Hepatocyte (in vitro differentiated cells): ENCODE results near the gene APPL2. TPM values are rescaled to one million over a fixed set of nuclear protein-coding genes. Genes with fewer than 3 reads are reported as not detected.
A peak's percentile ranks its signal among the peaks of the same experiment; 100 is the strongest.
"Not testable (repeated sequence)": the region's sequence is repeated elsewhere in the genome, so short reads cannot be mapped to it uniquely, and the experiment has no call there.

Experiments used
- DNase-seq: peaks from one replicate; pipeline ENCODE4 v3.0.0-alpha.2; 2016; ENCODE audit warnings: low spot score
- H2AFZ ChIP-seq: fragments of 200-600 bp; sonication (generic); 2 replicates; pipeline ENCODE4 v1.6.0; 2016; ENCODE audit warnings: antibody characterized with exemption, mild to moderate bottlenecking
- H3K27ac ChIP-seq: fragments of 200-600 bp; sonication (generic); 2 replicates; pipeline ENCODE4 v1.5.1; 2016; ENCODE audit warnings: mild to moderate bottlenecking
- H3K27me3 ChIP-seq: fragments of 200-600 bp; sonication (generic); 2 replicates; pipeline ENCODE4 v1.6.1; 2016
- H3K36me3 ChIP-seq: fragments of 200-600 bp; sonication (generic); replicated peaks from 2 replicates; pipeline ENCODE4 v1.5.1; 2016; ENCODE audit warnings: low read depth; ENCODE audit not compliant: insufficient read depth
- H3K4me1 ChIP-seq: fragments of 200-600 bp; sonication (generic); 2 replicates; pipeline ENCODE4 v1.5.1; 2016; ENCODE audit warnings: mild to moderate bottlenecking, moderate library complexity; ENCODE audit not compliant: insufficient read depth
- H3K4me2 ChIP-seq: fragments of 200-600 bp; sonication (generic); 2 replicates; pipeline ENCODE4 v1.6.0; 2016
- H3K4me3 ChIP-seq: fragments of 200-600 bp; sonication (generic); 2 replicates; pipeline ENCODE4 v1.5.1; 2016; ENCODE audit warnings: mild to moderate bottlenecking
- H3K79me2 ChIP-seq: fragments of 200-600 bp; sonication (generic); 2 replicates; pipeline ENCODE4 v1.6.0; 2017; ENCODE audit warnings: mild to moderate bottlenecking
- H3K9me2 ChIP-seq: fragments of 200-600 bp; sonication (generic); replicated peaks from 2 replicates; pipeline ENCODE4 v1.6.0; 2017; ENCODE audit warnings: mild to moderate bottlenecking; ENCODE audit not compliant: insufficient read depth
- H3K9me3 ChIP-seq: fragments of 200-600 bp; sonication (generic); 2 replicates; pipeline ENCODE4 v1.5.1; 2016; ENCODE audit warnings: low read depth, mild to moderate bottlenecking
- H4K20me1 ChIP-seq: fragments of 200-600 bp; sonication (generic); 2 replicates; pipeline ENCODE4 v1.6.0; 2016; ENCODE audit warnings: mild to moderate bottlenecking; ENCODE audit not compliant: insufficient read depth, poor library complexity, severe bottlenecking
- EZH2 ChIP-seq: fragments of 200-600 bp; sonication (generic); IDR thresholded peaks from 2 replicates; pipeline ENCODE4 v1.6.1; 2016; ENCODE audit warnings: antibody characterized with exemption, mild to moderate bottlenecking, borderline replicate concordance
- EZH2phosphoT487 ChIP-seq: fragments of 200-600 bp; sonication (generic); IDR thresholded peaks from one replicate; pipeline ENCODE4 v1.6.1; 2018; ENCODE audit warnings: antibody characterized with exemption, mild to moderate bottlenecking, low read depth, moderate library complexity; ENCODE audit not compliant: unreplicated experiment, severe bottlenecking
- WGBS: methylation state at CpG from one replicate; pipeline ENCODE4 v1.1.6; 2016; ENCODE audit warnings: low lambda C conversion rate; ENCODE audit errors: missing lambda C conversion rate; 5-methylcytosine and 5-hydroxymethylcytosine counted together
- polyA plus RNA-seq: library from polyadenylated mRNA; unstranded; fragments of >200 nt; fragmentation: Nextera tagmentation; extraction: Ambion mirVana; gene quantifications from 2 replicates; pipeline ENCODE4 v1.2.1, GENCODE V29; 2016
- total RNA-seq: library from RNA; depleted of rRNA; stranded (reverse); fragments of >200 nt; gene quantifications from 2 replicates; pipeline ENCODE4 v1.2.3, GENCODE V29; 2014
- TF ChIP-seq, protein P1 (sequence below): fragments of 200-600 bp; sonication (generic); IDR thresholded peaks from 2 replicates; pipeline ENCODE4 v1.5.1; 2016; ENCODE audit warnings: antibody characterized with exemption, mild to moderate bottlenecking; ENCODE audit not compliant: poor library complexity

APPL2 gene
- total and polyA plus RNA-seq, 2 experiments from 2014 or later = 42.2 to 74.1 TPM

DNA sequence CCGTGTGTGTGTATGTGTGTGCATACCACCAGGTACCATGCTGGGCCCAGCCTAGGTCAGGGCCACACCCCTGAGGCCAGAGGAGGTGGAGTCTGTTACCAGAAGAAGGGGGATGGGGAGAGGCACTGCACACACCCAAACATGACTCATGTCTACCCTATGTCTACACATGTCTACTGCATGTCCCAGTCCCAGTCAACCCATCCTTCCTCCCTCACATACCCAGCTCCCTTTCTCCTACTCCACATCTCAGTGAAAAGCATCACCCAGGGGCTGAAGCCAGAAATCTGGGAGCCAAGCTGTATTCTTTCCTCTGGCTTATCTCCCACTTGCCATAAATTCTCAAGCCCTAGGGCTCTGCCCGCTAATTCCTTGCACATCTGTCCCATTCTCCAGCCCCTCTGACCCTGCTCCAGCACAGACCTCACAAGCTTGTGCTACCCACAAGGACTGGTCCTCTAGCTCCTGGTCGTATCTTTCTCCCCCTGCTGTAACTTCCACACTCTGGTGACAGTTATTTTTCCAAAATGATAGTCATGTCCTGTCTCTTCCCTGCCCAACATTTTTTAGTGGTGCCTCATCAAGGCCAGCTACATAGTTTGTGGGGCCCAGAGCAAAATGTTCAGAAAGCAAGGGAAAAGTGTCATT lies 18.0 kb upstream of the APPL2 start:
- Histone ChIP-seq H3K9me3 (no peaks in the 10 kb centered on the region), H4K20me1 (no peaks in the 10 kb centered on the region), H3K4me2 (no peak overlapping the region), H3K4me1 (peaks cover 4% of the 10 kb centered on the region), H3K27ac (peak overlapping the region; percentile 55), H3K4me3 (no peak overlapping the region), H3K79me2 (no peaks in the 10 kb centered on the region), H3K27me3 (no peaks in the 10 kb centered on the region), H3K9me2 (no peaks in the 10 kb centered on the region), H3K36me3 (no peaks in the 10 kb centered on the region), H2AFZ (no peak overlapping the region)
- TF ChIP-seq EZH2 (no peak), EZH2phosphoT487 (no peak)
- TF ChIP-seq, protein P1, sequence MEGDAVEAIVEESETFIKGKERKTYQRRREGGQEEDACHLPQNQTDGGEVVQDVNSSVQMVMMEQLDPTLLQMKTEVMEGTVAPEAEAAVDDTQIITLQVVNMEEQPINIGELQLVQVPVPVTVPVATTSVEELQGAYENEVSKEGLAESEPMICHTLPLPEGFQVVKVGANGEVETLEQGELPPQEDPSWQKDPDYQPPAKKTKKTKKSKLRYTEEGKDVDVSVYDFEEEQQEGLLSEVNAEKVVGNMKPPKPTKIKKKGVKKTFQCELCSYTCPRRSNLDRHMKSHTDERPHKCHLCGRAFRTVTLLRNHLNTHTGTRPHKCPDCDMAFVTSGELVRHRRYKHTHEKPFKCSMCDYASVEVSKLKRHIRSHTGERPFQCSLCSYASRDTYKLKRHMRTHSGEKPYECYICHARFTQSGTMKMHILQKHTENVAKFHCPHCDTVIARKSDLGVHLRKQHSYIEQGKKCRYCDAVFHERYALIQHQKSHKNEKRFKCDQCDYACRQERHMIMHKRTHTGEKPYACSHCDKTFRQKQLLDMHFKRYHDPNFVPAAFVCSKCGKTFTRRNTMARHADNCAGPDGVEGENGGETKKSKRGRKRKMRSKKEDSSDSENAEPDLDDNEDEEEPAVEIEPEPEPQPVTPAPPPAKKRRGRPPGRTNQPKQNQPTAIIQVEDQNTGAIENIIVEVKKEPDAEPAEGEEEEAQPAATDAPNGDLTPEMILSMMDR = no peak
- WGBS = 62% methylated on average over 3 of the region's 3 CpGs
- DNase-seq = no peak

DNA sequence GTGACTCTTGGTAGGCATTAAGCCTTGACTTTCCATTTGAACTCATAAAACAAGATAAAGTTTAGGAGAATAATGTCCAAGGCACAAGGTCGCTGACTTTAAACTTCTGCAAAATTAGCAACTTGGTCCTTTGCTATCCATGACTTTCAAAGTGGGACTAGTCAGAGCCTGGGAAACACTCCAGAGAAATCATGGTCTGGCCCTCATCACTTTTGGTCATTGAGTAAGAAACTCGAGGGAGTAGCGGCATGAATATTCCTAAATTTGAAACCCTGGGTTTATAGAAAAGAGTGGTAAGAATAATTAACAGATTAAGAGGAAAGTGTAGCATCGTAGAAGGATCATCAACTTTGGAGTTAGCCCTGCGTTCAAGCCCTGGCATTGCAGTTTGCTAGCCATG lies 16.9 kb upstream of the APPL2 start:
- H3K27ac ChIP-seq = no peak overlapping the region
- H3K9me3 ChIP-seq = no peaks in the 10 kb centered on the region
- H3K4me2 ChIP-seq = no peak overlapping the region
- no peaks in the 10 kb centered on the region for H4K20me1 ChIP-seq
- no peak for DNase-seq
- no peaks in the 10 kb centered on the region for H3K79me2 ChIP-seq
- H3K9me2 ChIP-seq = no peaks in the 10 kb centered on the region
- no peaks in the 10 kb centered on the region for H3K27me3 ChIP-seq
- no peak overlapping the region for H2AFZ ChIP-seq
- H3K4me3 ChIP-seq = no peak overlapping the region
- 93% methylated on average over 5 of the region's 5 CpGs for WGBS
- H3K4me1 ChIP-seq = peaks cover 4% of the 10 kb centered on the region
- H3K36me3 ChIP-seq = no peaks in the 10 kb centered on the region
- TF ChIP-seq EZH2phosphoT487 = no peak
- TF ChIP-seq, protein P1 = no peak

DNA sequence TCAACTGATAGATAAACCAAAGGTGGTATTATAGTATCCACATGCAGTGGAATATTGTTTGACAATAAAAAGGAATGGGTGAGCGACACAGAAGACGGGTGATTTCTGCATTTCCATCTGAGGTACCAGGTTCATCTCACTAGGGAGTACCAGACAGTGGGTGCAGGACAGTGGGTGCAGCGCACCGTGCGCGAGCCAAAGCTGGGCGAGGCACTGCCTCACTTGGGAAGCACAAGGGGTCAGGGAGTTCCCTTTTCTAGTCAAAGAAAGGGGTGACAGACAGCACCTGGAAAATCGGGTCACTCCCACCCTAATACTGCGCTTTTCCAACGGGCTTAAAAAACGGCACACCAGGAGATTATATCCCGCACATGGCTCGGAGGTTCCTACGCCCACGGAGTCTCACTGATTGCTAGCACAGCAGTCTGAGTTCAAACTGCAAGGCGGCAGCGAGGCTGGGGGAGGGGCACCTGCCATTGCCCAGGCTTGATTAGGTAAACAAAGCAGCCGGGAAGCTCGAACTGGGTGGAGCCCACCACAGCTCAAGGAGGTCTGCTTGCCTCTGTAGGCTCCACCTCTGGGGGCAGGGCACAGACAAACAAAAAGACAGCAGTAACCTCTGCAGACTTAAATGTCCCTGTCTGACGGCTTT lies 9.9 kb upstream of the APPL2 start:
- H3K9me2 ChIP-seq, H3K4me2 ChIP-seq, H3K27me3 ChIP-seq, H2AFZ ChIP-seq, H4K20me1 ChIP-seq, H3K9me3 ChIP-seq, H3K4me3 ChIP-seq, H3K79me2 ChIP-seq, DNase-seq, H3K36me3 ChIP-seq, H3K4me1 ChIP-seq, H3K27ac ChIP-seq: not testable (repeated sequence)
- WGBS = 88% methylated on average over 19 of the region's 20 CpGs

DNA sequence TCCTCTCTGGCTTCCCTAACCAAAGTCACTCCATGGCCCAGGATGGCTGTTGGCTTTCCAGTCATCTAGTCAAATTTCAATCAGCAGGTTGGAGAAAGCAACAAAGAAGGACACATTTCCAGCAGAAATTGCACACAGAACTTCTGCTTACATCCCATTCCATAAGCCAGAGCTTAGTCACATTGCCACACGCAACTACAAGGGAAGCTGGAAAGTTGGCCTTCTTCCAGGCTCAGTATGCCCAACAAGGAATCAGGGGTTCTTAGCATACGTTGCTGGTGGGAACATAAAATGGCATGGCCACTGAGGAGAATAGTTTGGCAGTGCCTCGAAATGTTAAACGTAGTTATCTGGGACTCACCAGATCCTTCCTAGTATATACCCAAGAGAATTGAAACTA lies 9.3 kb upstream of the APPL2 start:
- H3K9me3 ChIP-seq = no peaks in the 10 kb centered on the region
- no peaks in the 10 kb centered on the region for H4K20me1 ChIP-seq
- no peak overlapping the region for H3K27ac ChIP-seq
- H3K4me3 ChIP-seq = no peak overlapping the region
- H3K79me2 ChIP-seq = no peaks in the 10 kb centered on the region
- no peak overlapping the region for H2AFZ ChIP-seq
- 93% methylated on average over 4 of the region's 4 CpGs for WGBS
- DNase-seq = no peak
- H3K27me3 ChIP-seq = no peaks in the 10 kb centered on the region
- H3K36me3 ChIP-seq = no peaks in the 10 kb centered on the region
- TF ChIP-seq, protein P1 = no peak
- TF ChIP-seq EZH2phosphoT487 = no peak
- TF ChIP-seq EZH2 = no peak
- H3K9me2 ChIP-seq = no peaks in the 10 kb centered on the region
- H3K4me2 ChIP-seq = no peak overlapping the region
- H3K4me1 ChIP-seq = no peaks in the 10 kb centered on the region
